Posterior cingulate gyrus (tissue), 11 donors: ENCODE measurements around the gene CRACR2A.

Source experiments
- DNase-seq, 10 donors: peaks; one replicate each; pipeline versions ENCODE4 v3.0.0 to v3.0.0-alpha.2; 2020 to 2021; ENCODE audit warnings: mixed read lengths in 3 of 10
- intact Hi-C: fragments of 100-400 bp; cut with DNase I; formaldehyde crosslinking; loops from one replicate; pipeline ENCODE4 v1.15.1; 2023

Gene CRACR2A

GRCh38 chr12:3752741-3753486, at the start of gene CRACR2A:
TSS of gene CRACR2A (minus strand) at chr12:3753109. CDS start at chr12:3696999, 56,110 bp downstream.
- intact Hi-C loops, result no loop called here

GRCh38 chr12:3797531-3798048, 44.7 kb upstream of the CRACR2A start:
- DNase-seq, result no peak
- intact Hi-C loops, result no loop called here

More at GRCh38 chr12:3752741-3753486, at the start of gene CRACR2A:
- peak in 7 of 10 donors; percentile 12 to 86 (median 34) for DNase-seq

GRCh38 chr12:3795492-3796133, 42.7 kb upstream of the CRACR2A start:
- no peak for DNase-seq
- intact Hi-C loops, result no loop called here

GRCh38 chr12:3795066-3795465, 42.2 kb upstream of the CRACR2A start:
- intact Hi-C loops, result no loop called here
- DNase-seq, result no peak

GRCh38 chr12:3792623-3793288, 39.8 kb upstream of the CRACR2A start:
- intact Hi-C loops, result no loop called here
- no peak for DNase-seq

- DNase-seq, result no peak
Measured at GRCh38 chr12:3791256-3791874, 38.5 kb upstream of the CRACR2A start.

GRCh38 chr12:3790642-3791041, 37.7 kb upstream of the CRACR2A start:
- intact Hi-C loops, result no loop called here
- no peak for DNase-seq

More at GRCh38 chr12:3791256-3791874, 38.5 kb upstream of the CRACR2A start:
- intact Hi-C loops, result no loop called here

- intact Hi-C loops, result no loop called here
- no peak for DNase-seq
Measured at GRCh38 chr12:3789838-3790237, 36.9 kb upstream of the CRACR2A start.

- no peak for DNase-seq
- intact Hi-C loops, result loop anchor here (1.0 kb wide), 1 partner anchor 477 kb away; no protein-coding TSS in a partner anchor
Measured at GRCh38 chr12:3777206-3777809, 24.4 kb upstream of the CRACR2A start.

- no peak for DNase-seq
- intact Hi-C loops, result no loop called here
Measured at GRCh38 chr12:3775385-3776035, 22.6 kb upstream of the CRACR2A start.

- intact Hi-C loops, result no loop called here
- DNase-seq, result no peak
Measured at GRCh38 chr12:3772380-3772779, 19.5 kb upstream of the CRACR2A start.

GRCh38 chr12:3771853-3772252, 18.9 kb upstream of the CRACR2A start:
- intact Hi-C loops, result no loop called here
- DNase-seq, result peak in 1 of 10 donors; percentile 16

- intact Hi-C loops, result no loop called here
- no peak for DNase-seq
Measured at GRCh38 chr12:3770891-3771290, 18.0 kb upstream of the CRACR2A start.

- intact Hi-C loops, result no loop called here
- no peak for DNase-seq
Measured at GRCh38 chr12:3768911-3769447, 16.1 kb upstream of the CRACR2A start.

- intact Hi-C loops, result no loop called here
- no peak for DNase-seq
Measured at GRCh38 chr12:3761116-3761735, 8.3 kb upstream of the CRACR2A start.

- intact Hi-C loops, result no loop called here
- no peak for DNase-seq
Measured at GRCh38 chr12:3759878-3760277, 7.0 kb upstream of the CRACR2A start.

- DNase-seq, result no peak
- intact Hi-C loops, result no loop called here
Measured at GRCh38 chr12:3757261-3757660, 4.4 kb upstream of the CRACR2A start.

GRCh38 chr12:3755898-3756297, 3.0 kb upstream of the CRACR2A start:
- no peak for DNase-seq
- intact Hi-C loops, result no loop called here
